ENCODE data around the gene LAMB3.

- TF ChIP-seq CTCF (IDR thresholded peaks at IDR 0.05) (no peak), POLR2A (IDR thresholded peaks at IDR 0.05) (no peak)
Observed at GRCh38 chr1:209584231-209584672, 68.0 kb downstream of the LAMB3 start.

All from testis (tissue), 2 donors.